HL-60/S4 (cell line): ENCODE results near the gene TMBIM4.
"Not testable (repeated sequence)": the region's sequence is repeated elsewhere in the genome, so short reads cannot be mapped to it uniquely, and the experiment has no call there.

Experiments
- in situ Hi-C: fragments of 300-500 bp; cut with MboI; formaldehyde crosslinking; loops from 2 replicates; pipeline ENCODE4 v1.14.3; 2022; ENCODE audit warnings: low sequenced_read_pairs

The TMBIM4 gene

DNA sequence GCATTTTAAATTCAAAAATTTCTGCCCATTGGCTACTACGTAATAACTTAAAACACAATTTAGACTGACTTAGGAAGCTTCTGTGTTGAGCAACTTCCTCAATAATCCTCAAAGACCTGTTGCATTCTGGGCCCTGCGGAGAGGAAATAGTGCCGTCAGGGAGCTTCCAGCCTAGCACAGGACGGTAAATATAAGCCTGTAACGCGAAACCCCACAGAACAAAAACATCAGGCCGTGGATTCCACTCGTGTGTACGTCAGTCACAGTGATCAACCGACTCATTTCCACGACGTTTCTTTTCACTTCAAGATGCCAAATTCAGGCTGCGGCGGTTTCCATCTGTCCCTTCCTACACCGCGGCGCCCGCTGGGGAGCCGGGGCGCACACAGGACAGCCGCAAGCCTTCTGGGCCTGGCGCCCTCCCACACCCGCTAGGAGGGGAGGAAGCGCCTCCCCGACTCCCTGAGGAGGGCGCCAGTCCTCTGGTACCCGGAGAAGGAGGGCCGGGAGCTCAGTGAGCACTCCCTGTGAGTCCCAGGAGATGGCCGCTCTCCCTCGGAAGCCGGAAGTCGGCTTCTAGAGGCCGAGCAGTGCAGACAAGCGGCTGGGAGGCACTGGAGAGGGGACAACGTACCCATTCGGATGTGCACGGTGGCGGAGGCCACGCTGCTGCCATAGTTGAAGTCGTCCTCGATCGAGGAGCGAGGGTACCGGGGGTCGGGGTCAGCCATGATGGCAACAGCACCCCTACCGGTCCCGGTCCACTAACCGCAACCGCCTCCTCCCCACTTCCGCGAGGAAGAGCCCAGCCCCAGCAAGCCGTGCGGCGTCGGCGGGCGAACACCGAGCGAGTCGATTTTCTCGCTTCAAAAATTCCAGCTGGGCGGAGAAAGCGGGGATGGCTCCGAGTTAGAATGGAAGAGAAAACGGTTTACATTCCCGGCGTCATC lies at the start of gene TMBIM4:
Gene TMBIM4, minus strand, starts transcription at position 776 of the 950 bp plus-strand sequence. Its CDS starts 45 bp downstream, at position 731.
- in situ Hi-C loops, result no loop called here

- in situ Hi-C loops, result no loop called here
Measured at GRCh38 chr12:66217342-66217917, 47.6 kb upstream of the TMBIM4 start.

- in situ Hi-C loops, result not testable (repeated sequence)
Measured at GRCh38 chr12:66213011-66213410, 43.2 kb upstream of the TMBIM4 start.

- in situ Hi-C loops, result not testable (repeated sequence)
Measured at GRCh38 chr12:66211573-66211972, 41.8 kb upstream of the TMBIM4 start.

DNA sequence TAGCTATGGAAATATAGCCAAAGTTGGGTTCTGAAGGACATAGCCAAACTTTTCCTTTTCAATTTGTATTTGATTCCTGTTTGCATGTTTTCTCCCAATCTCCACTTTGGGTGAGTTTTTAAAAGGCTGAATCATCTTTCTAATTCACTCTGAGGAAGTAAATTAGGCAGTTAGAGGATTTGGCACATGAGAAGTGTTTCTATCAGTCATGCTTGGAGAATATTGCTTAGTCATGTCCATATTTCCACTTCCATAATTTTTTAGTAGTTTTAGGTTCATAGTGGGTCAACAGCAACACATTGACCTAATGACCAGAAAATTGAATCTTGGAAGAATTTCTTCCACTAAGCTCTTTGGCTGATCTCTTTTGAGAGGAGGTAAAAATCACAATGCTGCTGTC lies 41.0 kb upstream of the TMBIM4 start:
- in situ Hi-C loops, result no loop called here

DNA sequence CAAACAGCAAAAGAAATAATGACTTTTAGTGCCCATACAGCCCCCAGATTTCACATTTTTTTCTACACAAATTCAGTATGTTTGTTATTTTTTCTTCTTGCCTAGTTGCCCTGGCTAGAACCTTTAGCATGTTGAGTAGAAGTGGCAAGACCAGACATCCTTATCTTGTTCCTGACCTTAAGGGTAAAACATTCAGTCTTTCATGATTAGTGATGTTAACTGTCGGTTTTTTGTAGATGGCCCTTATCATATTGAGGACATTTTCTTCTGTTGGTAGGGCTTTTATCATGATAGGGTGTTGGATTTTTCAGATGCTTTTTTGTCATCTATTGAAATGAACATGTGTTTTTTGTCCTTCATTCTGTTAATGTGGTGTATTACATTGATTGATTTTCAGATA lies 36.3 kb upstream of the TMBIM4 start:
- in situ Hi-C loops, result no loop called here

GRCh38 chr12:66203820-66204219 lies 34.0 kb upstream of the TMBIM4 start:
- in situ Hi-C loops, result no loop called here

DNA sequence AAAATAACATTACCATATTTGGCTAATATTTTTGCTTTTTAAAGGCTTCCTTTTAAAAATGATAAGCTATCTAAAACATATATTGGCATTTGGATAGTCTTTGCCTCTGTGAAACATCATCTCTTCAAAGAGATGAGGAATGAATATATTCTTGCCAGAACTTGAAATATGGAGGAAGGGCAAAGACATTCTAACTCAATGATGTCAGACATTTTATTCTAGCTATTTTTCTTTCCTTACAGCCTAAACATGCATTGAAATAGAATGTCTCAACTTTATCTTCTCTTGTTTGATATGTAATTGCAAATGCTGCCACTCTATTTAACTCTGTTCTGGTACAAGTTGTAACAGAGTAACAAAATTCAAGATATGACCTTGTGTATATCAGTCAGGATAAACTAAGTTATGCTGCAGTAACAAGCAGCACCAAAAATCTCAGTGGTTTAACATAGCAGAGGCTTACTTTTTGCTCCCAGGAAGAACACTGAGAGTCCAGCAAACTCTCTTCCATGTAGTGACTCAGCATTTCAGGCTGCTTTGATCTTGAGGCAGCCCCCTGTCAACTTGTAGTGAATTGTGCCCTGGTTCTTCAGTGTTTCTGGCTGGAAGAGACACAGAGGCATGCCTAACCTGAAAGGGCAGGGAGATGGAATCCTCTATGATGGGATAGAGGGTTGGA lies 30.2 kb upstream of the TMBIM4 start:
- in situ Hi-C loops, result no loop called here

GRCh38 chr12:66199141-66199540 lies 29.3 kb upstream of the TMBIM4 start:
- in situ Hi-C loops, result no loop called here

DNA sequence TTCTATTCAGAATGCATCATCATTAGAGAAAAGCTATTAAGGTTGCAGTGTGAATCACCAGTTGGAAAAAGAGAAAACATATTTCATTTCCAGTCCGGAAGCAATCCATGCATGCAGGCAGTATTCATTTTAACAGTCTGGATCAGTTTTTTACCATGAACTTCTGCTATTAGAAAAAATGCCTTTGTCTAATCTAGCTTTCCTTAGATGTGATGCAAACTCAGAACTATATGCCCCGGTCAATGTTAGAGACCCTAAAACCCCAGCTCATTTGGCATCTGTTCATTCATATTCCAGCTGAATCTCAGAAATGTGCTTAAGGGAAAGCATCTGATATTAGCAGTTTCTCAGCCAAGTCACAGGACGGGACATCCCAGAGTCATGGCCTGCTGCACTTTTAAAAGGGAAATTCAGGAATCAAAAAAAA lies 27.7 kb upstream of the TMBIM4 start:
- in situ Hi-C loops, result no loop called here

- in situ Hi-C loops, result no loop called here
Measured at GRCh38 chr12:66196806-66197205, 27.0 kb upstream of the TMBIM4 start.

GRCh38 chr12:66195242-66195641 lies 25.4 kb upstream of the TMBIM4 start:
- in situ Hi-C loops, result no loop called here

DNA sequence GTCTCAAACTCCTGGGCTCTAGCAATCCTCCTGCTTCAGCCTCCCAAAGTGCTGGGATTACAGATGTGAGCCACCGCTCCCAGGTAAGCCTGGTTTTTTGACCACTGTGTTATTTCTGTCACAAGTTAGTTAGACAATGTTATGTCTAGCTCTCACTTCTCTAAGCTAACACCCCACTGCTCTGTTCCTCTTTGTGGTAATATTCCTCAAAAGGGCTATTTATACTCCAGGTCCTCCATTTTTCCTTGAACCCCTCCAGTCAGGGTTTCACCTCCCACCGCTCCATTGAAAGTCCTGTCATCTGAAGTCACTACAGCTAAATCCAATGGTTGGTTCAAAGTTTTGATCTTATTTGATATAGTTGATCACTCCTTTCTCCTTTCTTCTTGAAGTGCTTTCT lies 24.3 kb upstream of the TMBIM4 start:
- in situ Hi-C loops, result no loop called here

- in situ Hi-C loops, result no loop called here
Measured at GRCh38 chr12:66191547-66192126, 21.8 kb upstream of the TMBIM4 start.

- in situ Hi-C loops, result no loop called here
Measured at GRCh38 chr12:66190519-66191370, 20.9 kb upstream of the TMBIM4 start.

DNA sequence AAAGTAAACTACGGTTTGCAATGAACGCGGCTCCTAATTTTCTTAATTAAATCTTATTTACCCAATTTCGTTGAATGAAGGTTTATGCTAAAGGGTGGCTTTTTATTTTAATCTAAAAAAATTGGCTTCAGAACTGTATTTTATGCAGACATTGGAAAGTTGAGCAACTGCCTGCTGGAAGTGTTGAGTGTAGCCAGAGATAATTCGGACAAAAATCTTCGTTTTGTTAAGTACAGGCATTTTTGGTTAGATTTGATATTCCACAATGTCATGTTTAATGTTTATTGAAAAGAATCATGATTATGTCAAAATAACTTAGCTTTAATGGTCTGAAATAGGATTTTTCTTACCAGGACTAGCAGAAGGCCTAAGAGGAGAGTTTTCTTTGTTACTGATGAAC lies 20.1 kb upstream of the TMBIM4 start:
- in situ Hi-C loops, result no loop called here

GRCh38 chr12:66189486-66189843 lies 19.7 kb upstream of the TMBIM4 start:
- in situ Hi-C loops, result no loop called here

DNA sequence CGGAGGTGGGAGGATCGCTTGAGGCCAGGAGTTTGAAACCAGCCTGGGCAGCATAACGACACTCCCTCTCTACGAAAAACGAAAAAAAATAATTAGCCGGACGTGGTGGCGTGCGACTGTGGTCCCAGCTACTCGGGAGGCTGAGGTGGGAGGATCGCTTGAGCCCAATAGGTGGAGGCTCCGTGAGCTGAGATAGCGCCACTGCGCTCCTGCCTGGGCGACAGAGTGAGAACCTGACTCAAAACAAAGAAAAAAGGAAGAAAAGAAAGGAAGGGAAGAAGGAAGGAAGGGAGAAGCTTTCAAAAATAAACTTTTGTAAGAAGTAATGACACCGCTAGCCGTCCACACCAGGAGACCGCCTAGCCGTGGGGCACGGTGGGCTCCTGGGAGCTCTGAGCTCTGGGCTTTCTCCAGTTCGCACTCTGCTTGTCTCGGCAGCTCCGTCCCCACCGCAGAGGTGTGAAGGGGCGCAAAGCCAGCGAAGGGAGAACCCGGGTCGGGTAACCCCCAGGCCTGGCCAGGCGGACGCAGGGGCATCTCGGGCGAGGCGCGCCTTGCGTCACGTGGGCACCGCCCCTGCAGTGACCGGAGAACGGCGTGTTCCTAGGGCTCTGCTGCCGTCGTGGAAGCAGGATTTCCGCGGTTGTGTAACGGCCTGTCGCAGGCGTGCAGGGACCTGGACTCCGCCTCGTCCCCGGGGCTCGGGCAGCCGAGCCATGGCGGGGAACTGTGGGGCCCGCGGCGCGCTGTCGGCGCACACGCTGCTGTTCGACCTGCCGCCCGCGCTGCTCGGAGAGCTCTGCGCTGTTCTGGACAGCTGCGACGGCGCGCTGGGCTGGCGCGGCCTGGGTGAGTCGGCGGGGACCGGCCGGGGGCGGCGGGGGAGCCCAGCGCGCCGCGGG lies 19.0 kb upstream of the TMBIM4 start, which contains the start of gene IRAK3:
Gene IRAK3, plus strand, starts transcription at position 631 of the 902 bp plus-strand sequence. Its CDS starts 86 bp downstream, at position 717.
- in situ Hi-C loops, result no loop called here

DNA sequence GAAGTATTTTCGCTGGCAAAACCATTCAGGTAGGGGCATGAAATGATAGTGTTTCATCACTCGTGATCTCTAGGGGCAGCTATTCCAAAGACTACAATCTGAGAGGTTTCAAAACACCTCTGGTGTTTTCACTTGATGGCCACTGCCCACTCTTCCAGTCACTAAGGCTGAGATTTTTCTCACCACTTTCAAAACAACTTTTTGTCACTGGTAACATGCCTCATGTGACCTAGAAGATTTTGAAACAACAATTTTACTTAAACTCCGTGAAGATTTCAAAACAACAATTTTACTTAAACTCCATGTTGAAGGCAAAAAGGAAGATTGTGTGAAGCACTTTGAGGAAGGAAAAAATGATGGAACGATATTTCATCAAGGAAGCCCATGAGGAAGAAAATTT lies 18.0 kb upstream of the TMBIM4 start:
- in situ Hi-C loops, result no loop called here
